GM19438 (cell line): ENCODE measurements around the gene TUBB2B.
"Not testable (repeated sequence)": the region's sequence is repeated elsewhere in the genome, so short reads cannot be mapped to it uniquely, and the experiment has no call there.

Source experiments
- ATAC-seq: cut with Tn5 transposase; IDR thresholded peaks from one replicate; pipeline ENCODE4 v1.9.1; 2021; ENCODE audit warnings: low read depth; ENCODE audit not compliant: unreplicated experiment

TUBB2B gene

DNA sequence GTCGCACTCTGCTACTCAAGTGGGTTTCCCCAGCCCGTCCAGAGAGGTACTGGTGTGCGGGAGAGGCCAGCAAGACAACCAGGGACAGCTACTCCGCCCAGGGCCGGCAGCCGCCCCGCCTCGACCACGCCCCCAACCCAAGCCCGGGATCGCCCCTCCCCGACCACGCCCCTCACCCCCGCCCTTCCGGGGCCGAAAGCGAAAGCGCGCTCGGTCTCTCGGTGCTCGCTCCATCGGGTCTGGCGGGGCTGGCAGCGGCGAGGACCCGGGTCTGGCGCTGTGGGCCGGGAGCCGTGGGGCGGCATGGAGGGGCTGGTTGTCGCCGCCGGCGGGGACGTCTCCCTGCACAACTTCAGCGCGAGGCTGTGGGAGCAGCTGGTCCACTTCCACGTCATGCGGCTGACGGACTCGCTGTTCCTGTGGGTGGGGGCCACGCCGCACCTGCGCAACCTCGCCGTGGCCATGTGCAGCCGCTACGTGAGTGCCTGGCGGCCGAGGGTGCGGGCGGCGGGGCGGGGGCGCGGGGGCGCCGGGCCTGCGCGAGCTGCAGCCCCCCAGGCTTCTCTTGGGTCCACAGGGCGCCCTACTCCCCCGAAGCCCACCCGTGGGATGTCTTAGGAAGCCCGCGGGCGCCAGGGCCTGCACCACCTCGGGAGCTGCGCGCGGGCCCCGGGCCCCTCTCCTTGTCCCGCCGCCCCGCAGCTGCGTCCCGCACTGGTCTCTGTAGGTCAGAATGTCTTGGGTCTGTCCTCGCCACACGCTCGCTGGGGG lies 31.5 kb upstream of the TUBB2B start, which contains the start of gene PSMG4:
TSS of gene PSMG4 (plus strand) at position 228 of the 771 bp plus-strand sequence. CDS start at position 304, 76 bp downstream.
- peak; percentile 63 for ATAC-seq

- ATAC-seq = no peak
Observed at GRCh38 chr6:3258201-3258600, 30.7 kb upstream of the TUBB2B start.

DNA sequence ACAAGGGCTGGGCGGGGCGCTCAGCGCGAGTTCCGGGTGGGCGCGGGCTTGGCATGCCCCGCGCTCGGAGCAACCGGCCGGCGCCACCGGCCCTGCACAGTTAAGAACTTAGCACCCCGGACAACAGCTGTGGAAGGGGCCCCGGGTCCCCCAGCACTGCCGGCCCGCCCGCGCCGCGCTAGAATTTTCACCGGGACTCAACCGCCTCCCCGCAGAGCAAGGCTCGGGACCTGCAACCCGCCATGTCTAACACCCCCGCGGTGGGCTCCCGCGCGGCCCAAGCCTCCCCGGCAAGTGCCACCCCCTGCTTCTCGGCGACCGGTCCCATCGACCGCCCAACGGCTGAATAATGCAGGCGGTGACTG lies 26.1 kb upstream of the TUBB2B start:
- ATAC-seq = no peak

- ATAC-seq = no peak
Observed at GRCh38 chr6:3252861-3253596, 25.6 kb upstream of the TUBB2B start.

- ATAC-seq = no peak
Observed at GRCh38 chr6:3252369-3252768, 24.9 kb upstream of the TUBB2B start.

GRCh38 chr6:3251462-3252314 lies 24.2 kb upstream of the TUBB2B start:
- ATAC-seq = no peak

GRCh38 chr6:3250231-3250675 lies 22.8 kb upstream of the TUBB2B start:
- no peak for ATAC-seq

DNA sequence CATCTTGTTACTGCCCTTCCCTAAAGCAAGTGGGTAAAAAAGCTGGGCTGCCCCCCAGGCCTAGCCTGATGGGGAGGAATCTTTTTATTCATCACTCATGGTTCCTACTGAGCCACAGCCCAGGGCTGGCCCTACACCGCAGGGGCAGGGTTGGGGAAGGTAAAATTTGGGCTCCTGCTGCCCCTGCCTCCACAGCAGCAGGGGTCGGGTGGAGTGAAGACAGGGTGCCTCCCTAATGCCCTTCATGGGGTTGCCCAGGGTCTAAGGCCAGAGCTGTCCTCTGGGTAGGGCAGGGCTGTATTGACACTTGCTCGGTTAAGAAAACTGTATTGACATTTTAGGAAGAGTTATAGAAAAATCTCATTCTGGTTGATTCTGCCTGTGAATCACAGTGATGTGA lies 22.4 kb upstream of the TUBB2B start:
- ATAC-seq = no peak

GRCh38 chr6:3247255-3248146 lies 20.0 kb upstream of the TUBB2B start:
- no peak for ATAC-seq

- no peak for ATAC-seq
Observed at GRCh38 chr6:3245216-3245615, 17.8 kb upstream of the TUBB2B start.

DNA sequence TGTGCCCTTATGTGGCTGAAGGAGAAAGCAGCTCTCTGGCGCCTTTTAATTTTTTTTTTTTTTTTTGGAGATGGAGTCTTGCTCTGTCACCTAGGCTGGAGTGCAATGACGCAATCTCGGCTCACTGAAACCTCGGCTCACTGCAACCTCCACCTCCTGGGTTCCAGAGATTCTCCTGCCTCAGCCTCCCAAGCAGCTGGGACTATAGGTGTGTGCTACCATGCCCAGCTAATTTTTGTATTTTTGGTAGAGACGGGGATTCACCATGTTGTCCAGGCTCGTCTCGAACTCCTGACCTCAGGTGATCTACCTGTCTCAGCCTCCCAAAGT lies 17.3 kb upstream of the TUBB2B start:
- not testable (repeated sequence) for ATAC-seq

DNA sequence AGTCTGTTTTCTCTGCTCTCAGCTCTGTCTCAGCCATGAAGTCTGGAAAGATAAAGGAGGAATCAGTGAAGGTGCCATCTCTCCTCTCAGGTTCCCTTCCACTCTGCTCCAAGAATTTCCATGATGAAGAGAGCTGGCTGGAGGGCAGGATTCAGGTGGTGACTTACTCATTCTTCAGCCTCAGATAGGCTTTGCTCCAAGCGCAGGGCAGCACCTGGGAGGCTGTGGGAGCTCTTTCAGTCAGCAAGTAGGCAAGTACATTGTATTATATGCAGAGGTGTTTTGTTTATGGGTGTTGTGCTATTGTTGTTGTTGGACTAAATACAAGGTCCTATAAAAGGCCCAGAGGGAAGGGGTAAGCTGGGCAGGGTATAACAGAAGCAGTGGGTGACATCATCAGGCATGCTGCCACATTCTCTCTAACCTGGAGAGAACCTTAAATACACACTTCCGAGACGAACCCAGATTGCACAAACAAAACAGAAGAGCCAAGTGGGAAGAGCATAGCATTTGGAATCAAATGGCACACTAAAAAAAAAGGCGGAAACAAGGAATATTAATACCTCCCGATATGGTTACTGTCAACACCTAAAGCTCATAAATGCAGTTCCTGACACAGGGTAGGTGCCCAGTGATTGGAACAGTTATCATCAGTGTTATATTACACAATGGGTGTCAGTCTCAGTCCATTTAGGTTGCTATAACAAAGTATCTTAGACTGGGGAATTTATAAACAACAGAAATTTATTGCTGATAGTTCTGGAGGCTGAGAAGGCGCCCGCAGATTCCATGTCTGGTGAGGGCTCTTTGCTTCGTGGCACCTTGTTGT lies 16.8 kb upstream of the TUBB2B start:
- ATAC-seq = no peak

DNA sequence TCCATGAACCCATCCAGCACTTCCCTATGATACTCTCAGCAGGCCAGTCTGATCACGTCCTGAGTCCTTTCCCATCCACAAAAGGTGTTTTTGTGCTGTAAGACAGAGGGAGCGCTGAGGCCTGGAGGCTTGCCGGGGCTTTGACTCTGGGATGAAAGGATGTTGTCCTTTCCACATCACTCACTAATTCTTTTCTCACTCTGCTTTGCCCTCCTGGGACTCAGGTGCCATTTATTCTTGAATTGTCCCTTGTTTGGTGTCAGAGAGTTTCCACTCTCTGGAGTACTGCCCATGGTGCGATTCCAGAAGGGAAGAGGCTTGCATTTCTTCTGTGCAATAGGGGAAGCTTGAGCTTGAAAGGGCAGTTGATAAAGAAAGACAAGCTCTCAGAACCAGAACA lies 15.3 kb upstream of the TUBB2B start:
- ATAC-seq = no peak

DNA sequence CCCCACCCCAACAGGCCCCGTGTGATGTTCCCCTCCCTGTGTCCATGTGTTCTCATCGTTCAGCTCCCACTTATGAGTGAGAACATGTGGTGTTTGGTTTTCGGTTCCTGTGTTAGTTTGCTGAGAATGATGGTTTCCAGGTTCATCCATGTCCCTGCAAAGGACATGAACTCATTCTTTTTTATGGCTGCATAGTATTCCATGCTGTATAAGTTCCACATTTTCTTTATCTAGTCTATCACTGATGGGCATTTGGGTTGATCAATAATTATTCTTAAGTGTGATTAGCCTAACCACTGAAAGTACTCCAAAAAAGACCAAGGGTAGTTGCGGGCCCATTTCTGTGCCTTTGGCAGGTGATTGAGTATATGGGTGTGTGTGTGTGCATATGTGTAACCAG lies 14.3 kb upstream of the TUBB2B start:
- ATAC-seq = not testable (repeated sequence)

DNA sequence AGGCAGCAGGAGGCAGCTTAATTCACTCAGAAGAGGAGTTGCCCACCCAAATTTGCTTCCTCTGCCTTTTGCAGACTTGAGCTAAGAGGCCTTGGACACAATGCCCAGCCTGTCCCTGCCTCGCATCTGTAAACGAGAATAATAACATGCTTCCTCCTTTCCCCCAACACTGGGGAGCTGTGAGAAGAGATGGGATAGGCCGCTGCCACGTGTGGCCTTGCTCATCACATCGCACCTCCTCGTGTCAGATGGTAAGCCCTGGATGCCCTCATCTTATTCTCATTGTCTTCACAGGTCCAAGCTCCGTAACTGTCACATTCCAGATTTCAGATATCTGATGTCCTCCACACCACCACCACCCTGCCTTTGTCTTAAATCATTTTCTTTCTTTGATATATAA lies 13.1 kb upstream of the TUBB2B start:
- no peak for ATAC-seq

DNA sequence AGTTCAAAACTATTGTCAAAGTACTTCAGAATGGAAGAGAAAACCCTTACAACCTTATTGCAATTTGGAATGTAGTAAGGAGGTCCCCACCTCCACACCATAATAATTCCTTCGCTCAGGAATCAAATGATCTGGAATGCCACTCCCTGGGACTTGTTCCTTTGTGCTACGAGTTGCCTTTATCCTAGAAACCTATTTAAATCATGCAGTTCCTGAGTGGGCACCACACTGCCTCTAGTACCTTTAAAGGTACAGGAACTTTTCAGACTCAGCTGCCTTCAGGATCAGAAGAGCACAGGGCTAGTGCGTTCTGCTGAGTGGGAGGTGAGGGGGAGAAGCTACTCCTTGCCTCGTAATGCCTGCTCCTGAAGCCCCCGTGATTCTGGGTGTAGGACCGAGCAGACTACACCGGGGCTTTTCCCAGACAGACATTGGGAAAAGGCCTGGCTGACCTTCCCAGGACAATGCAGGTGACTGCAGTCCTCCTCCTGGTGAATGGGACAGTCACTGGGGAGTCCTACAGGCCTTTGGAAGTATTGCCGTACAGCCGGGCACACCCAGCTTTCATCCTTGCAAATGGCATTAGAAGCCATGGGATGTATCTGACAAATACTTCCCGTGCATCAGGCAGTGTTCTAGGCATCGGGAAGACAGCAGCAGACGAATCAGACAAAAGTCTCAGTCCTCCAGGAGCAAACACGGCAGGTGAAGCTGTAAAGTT lies 11.8 kb upstream of the TUBB2B start:
- no peak for ATAC-seq

DNA sequence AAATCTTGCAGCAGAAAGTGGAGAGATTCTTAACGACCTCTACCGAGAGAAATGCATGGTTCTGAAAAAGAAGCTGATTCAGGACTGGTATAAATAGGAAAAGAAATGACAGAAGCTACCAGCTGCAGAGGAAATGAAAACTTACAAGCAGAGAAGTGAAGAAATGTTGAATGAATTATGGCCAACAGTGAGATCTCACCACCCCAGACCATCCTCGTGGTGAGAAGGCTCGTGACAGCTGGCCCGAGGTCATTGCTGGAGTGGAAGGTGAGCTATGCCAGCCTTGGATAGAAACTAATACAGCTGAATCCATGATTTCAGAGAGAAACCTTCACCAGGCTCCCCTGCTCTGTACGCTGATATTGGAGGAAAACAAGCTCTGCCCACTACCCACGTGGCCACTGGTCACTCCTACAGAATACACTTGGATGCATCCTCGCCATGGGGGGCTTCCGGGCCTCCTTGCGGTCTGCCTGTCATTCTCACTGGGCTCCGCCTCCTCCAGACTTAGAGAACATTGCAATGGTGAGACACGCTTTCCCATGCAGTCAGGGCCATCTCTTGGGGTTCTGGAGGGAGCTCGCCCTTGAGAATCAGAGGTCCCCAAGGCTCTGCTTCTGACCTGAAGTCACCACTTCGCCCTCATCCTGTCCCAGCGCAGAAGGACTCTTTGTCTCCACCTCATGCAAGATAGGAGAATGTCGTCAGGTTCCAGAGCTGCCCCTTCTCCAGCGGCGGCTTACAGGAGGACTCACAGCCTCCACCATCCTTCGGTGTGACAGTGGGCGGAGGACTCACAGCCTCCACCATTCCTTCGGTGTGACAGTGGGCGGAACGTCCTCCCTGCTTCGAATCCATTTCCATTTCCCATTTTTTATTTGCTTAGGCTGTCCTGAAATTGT lies 10.6 kb upstream of the TUBB2B start:
- ATAC-seq = no peak

GRCh38 chr6:3236005-3236404 lies 8.6 kb upstream of the TUBB2B start:
- no peak for ATAC-seq
